ENCODE measurements around the gene CDYL2.

CDYL2 gene

GRCh38 chr16:80806289-80806688 is 1.9 kb upstream of the CDYL2 start:
- Histone ChIP-seq H3K9me3 (ENCODE audit: insufficient read depth, low read length) (no peaks in the 10 kb centered on the region), H3K4me3 (ENCODE audit: low read length) (no peak overlapping the region), H3K36me3 (replicated peaks; ENCODE audit: low read depth, low read length) (no peaks in the 10 kb centered on the region), H2AFZ (ENCODE audit: low read depth, low read length) (no peak overlapping the region), H3K79me2 (ENCODE audit: low read length) (no peaks in the 10 kb centered on the region), H3K4me2 (ENCODE audit: low read length) (no peak overlapping the region), H3K9ac (ENCODE audit: low read length) (no peak overlapping the region), H3K4me1 (ENCODE audit: low read length) (peaks cover 4% of the 10 kb centered on the region), H3K27ac (ENCODE audit: low read length) (no peak overlapping the region), H3K27me3 (ENCODE audit: low read depth, low read length) (peaks cover 40% of the 10 kb centered on the region), H4K20me1 (ENCODE audit: insufficient read depth, low read length) (no peaks in the 10 kb centered on the region)
- TF ChIP-seq EZH2phosphoT487 (IDR thresholded peaks at IDR 0.05; ENCODE audit: low read depth), result no peak

DNA sequence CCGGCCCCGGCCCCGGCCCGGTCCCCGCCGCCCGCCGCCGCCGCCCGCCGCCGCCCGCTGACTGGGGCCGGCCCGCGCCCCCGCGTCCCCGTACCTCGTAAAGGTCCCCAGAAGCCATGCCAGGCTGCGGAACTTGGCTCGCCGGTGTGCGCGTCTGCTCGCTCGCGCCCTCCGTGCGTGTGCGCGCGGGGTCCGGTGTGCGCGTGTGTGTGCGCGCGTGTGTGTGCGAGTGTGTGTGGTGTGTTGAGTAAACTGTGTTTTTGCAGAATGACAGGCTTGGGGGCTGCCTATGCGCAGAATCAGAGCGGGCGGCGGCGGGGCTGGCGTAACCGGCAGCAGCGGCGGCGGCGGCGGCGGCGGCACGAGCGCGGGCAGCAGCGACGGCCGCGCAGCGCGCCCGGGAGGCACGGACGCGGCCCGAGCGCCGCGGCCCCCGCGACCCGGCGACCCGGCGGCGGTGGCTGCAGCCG is 307 bp downstream of the CDYL2 start:
- Histone ChIP-seq H3K4me3 (ENCODE audit: low read length) (peak overlapping the region; percentile 96), H3K27ac (ENCODE audit: low read length) (no peak overlapping the region), H3K4me1 (ENCODE audit: low read length) (peaks cover 4% of the 10 kb centered on the region), H3K4me2 (ENCODE audit: low read length) (peak overlapping the region; percentile 83), H3K9me3 (ENCODE audit: insufficient read depth, low read length) (no peaks in the 10 kb centered on the region), H4K20me1 (ENCODE audit: insufficient read depth, low read length) (no peaks in the 10 kb centered on the region), H3K9ac (ENCODE audit: low read length) (peak overlapping the region; percentile 60), H3K36me3 (replicated peaks; ENCODE audit: low read depth, low read length) (no peaks in the 10 kb centered on the region), H3K27me3 (ENCODE audit: low read depth, low read length) (peaks cover 40% of the 10 kb centered on the region), H3K79me2 (ENCODE audit: low read length) (no peaks in the 10 kb centered on the region), H2AFZ (ENCODE audit: low read depth, low read length) (no peak overlapping the region; the same call in 1 of the 2 replicates)
- no peak for TF ChIP-seq CTCF (IDR thresholded peaks at IDR 0.05; ENCODE audit: low read depth, low read length)
- no peak for TF ChIP-seq EZH2phosphoT487 (IDR thresholded peaks at IDR 0.05; ENCODE audit: low read depth)

DNA sequence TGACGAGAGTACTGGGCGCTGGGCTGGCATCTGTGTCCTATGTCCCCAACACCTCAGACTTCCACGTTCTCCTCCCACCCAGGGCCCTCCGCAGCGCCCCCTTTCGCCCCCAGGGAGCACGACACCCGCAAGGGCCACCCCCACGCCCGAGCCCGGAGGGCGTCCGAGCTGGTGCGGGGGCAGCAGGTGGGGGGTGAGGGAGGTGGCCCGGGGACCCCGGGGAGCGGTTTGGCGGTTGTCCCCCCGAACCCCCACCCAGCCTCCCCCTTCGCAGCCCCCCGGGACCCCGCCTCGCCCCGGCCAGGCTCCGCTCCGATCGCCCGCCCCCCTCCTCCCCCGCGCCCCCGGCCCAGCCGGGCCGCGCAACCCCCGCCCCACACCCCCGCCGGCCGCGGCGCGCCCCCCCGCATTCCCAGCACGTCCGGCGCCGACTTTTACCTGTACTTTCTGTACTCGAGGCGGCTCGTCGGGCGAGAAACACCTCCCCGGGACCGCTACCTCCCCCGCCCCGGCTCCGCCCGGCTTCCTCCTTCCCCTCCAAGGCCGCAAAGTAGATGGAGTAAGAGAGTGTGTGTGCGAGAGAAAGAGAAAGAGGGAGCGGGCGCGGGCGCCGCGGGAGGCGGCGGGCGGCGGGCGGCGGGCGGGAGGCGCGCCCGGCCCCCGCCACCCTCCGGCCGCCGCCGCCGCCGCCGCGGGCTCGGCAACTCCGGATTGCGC is 901 bp downstream of the CDYL2 start:
- Histone ChIP-seq H3K4me2 (ENCODE audit: low read length) (peak overlapping the region; percentile 60), H3K79me2 (ENCODE audit: low read length) (no peaks in the 10 kb centered on the region), H3K9ac (ENCODE audit: low read length) (peak overlapping the region; percentile 52), H2AFZ (ENCODE audit: low read depth, low read length) (peak overlapping the region; percentile 60; the same call in 1 of the 2 replicates), H4K20me1 (ENCODE audit: insufficient read depth, low read length) (no peaks in the 10 kb centered on the region), H3K4me1 (ENCODE audit: low read length) (peaks cover 4% of the 10 kb centered on the region), H3K4me3 (ENCODE audit: low read length) (peak overlapping the region; percentile 83), H3K27me3 (ENCODE audit: low read depth, low read length) (peaks cover 40% of the 10 kb centered on the region), H3K36me3 (replicated peaks; ENCODE audit: low read depth, low read length) (no peaks in the 10 kb centered on the region), H3K27ac (ENCODE audit: low read length) (no peak overlapping the region), H3K9me3 (ENCODE audit: insufficient read depth, low read length) (no peaks in the 10 kb centered on the region)
- TF ChIP-seq CTCF (IDR thresholded peaks at IDR 0.05; ENCODE audit: low read depth, low read length) (peak; percentile 49), EZH2phosphoT487 (IDR thresholded peaks at IDR 0.05; ENCODE audit: low read depth) (no peak)

- H3K4me3 ChIP-seq (ENCODE audit: low read length), result peak overlapping the region; percentile 83
- no peaks in the 10 kb centered on the region for H3K79me2 ChIP-seq (ENCODE audit: low read length)
- no peak overlapping the region for H3K27ac ChIP-seq (ENCODE audit: low read length)
- no peak overlapping the region; the same call in 1 of the 2 replicates for H2AFZ ChIP-seq (ENCODE audit: low read depth, low read length)
- no peak overlapping the region for H3K9ac ChIP-seq (ENCODE audit: low read length)
- peaks cover 4% of the 10 kb centered on the region for H3K4me1 ChIP-seq (ENCODE audit: low read length)
- no peaks in the 10 kb centered on the region for H3K36me3 ChIP-seq (replicated peaks; ENCODE audit: low read depth, low read length)
- H3K27me3 ChIP-seq (ENCODE audit: low read depth, low read length), result peaks cover 40% of the 10 kb centered on the region
- no peaks in the 10 kb centered on the region for H3K9me3 ChIP-seq (ENCODE audit: insufficient read depth, low read length)
- TF ChIP-seq EZH2phosphoT487 (IDR thresholded peaks at IDR 0.05; ENCODE audit: low read depth) (no peak), CTCF (IDR thresholded peaks at IDR 0.05; ENCODE audit: low read depth, low read length) (no peak)
- H3K4me2 ChIP-seq (ENCODE audit: low read length), result peak overlapping the region; percentile 50
- H4K20me1 ChIP-seq (ENCODE audit: insufficient read depth, low read length), result no peaks in the 10 kb centered on the region
These were observed 1.5 kb downstream of the CDYL2 start for GRCh38 chr16:80802902-80803301.
